CD14-positive monocyte (primary cell): ENCODE measurements around the gene PIAS4. TPM values are rescaled to one million over a fixed set of nuclear protein-coding genes. Genes with fewer than 3 reads are reported as not detected.
A peak's percentile ranks its signal among the peaks of the same experiment; 100 is the strongest.

ENCODE experiments used
- DNase-seq, 3 donors: peaks; one replicate each; pipeline ENCODE4 v3.0.0-alpha.2; 2011 to 2022
- H2AFZ ChIP-seq: 2 replicates; pipeline ENCODE4 v1.6.0; 2012; ENCODE audit warnings: mild to moderate bottlenecking, low read depth, low read length, inconsistent platforms; ENCODE audit not compliant: insufficient read depth, poor library complexity, severe bottlenecking
- H3K27ac ChIP-seq, 2 donors: 1 replicate in 1 of 2; 2 replicates in 1 of 2; pipeline ENCODE4 v1.5.1; 2012 to 2013; ENCODE audit warnings: low read length in 2 of 2, control low read depth in 1 of 2, inconsistent platforms in 1 of 2, low read depth in 1 of 2, mild to moderate bottlenecking in 1 of 2
- H3K27me3 ChIP-seq, 2 donors: one replicate each; pipeline versions ENCODE4 v1.6.0 to v1.6.1; 2011 to 2013; ENCODE audit warnings: low read length in 2 of 2; ENCODE audit not compliant: control insufficient read depth in 2 of 2, insufficient read depth in 2 of 2
- H3K36me3 ChIP-seq, 2 donors: replicated peaks in 1 of 2; 1 replicate in 1 of 2; 2 replicates in 1 of 2; pipeline versions ENCODE4 v1.5.1 to v1.6.1; 2012 to 2013; ENCODE audit warnings: low read length in 2 of 2, control low read depth in 1 of 2, inconsistent platforms in 1 of 2, mild to moderate bottlenecking in 1 of 2; ENCODE audit not compliant: insufficient read depth in 2 of 2, control insufficient read depth in 1 of 2
- H3K4me1 ChIP-seq, 2 donors: 1 replicate in 1 of 2; 2 replicates in 1 of 2; pipeline versions ENCODE4 v1.5.1 to v1.6.1; 2012 to 2013; ENCODE audit warnings: low read length in 2 of 2, control low read depth in 1 of 2, inconsistent platforms in 1 of 2, mild to moderate bottlenecking in 1 of 2, moderate library complexity in 1 of 2; ENCODE audit not compliant: insufficient read depth in 2 of 2, control insufficient read depth in 1 of 2
- H3K4me2 ChIP-seq: replicated peaks from 2 replicates; pipeline ENCODE3; 2012; ENCODE audit warnings: low read length, moderate library complexity, mild to moderate bottlenecking; ENCODE audit not compliant: poor library complexity, severe bottlenecking; ENCODE audit errors: extremely low read depth
- H3K4me3 ChIP-seq, 3 experiments: fragments of 200-600 bp in 1 of 3; sonication (generic) in 1 of 3; replicated peaks in 1 of 3; 1 replicate in 2 of 3; 2 replicates in 1 of 3; pipeline ENCODE4 v1.5.1; 2011 to 2013; ENCODE audit warnings: low read length in 3 of 3, mild to moderate bottlenecking in 3 of 3, control low read depth in 2 of 3, low read depth in 2 of 3, inconsistent platforms in 1 of 3, moderate library complexity in 1 of 3
- H3K79me2 ChIP-seq: 2 replicates; pipeline ENCODE4 v1.6.0; 2012; ENCODE audit warnings: mild to moderate bottlenecking, control low read depth, inconsistent platforms, low read length, moderate library complexity; ENCODE audit not compliant: insufficient read depth
- H3K9ac ChIP-seq: 2 replicates; pipeline ENCODE4 v1.6.0; 2017; ENCODE audit warnings: low read length, mild to moderate bottlenecking; ENCODE audit not compliant: insufficient read depth, poor library complexity, severe bottlenecking
- H3K9me3 ChIP-seq, 2 donors: replicated peaks in 1 of 2; 1 replicate in 1 of 2; 2 replicates in 1 of 2; pipeline versions ENCODE4 v1.5.1 to v1.6.1; 2012 to 2013; ENCODE audit warnings: low read length in 2 of 2, control low read depth in 1 of 2; ENCODE audit not compliant: control insufficient read depth in 1 of 2, insufficient read depth in 1 of 2
- H4K20me1 ChIP-seq: 2 replicates; pipeline ENCODE4 v1.6.0; 2012; ENCODE audit warnings: mild to moderate bottlenecking, low read length, control low read depth, moderate library complexity; ENCODE audit not compliant: insufficient read depth
- H3K27ac Mint-ChIP-seq, 7 donors: one replicate each; pipeline ENCODE4 v1.8.0; 2020; ENCODE audit warnings: mild to moderate bottlenecking in 7 of 7, mixed read lengths in 7 of 7, moderate library complexity in 6 of 7, inconsistent platforms in 2 of 7
- H3K27me3 Mint-ChIP-seq, 3 donors: one replicate each; pipeline ENCODE4 v1.8.0; 2021 to 2022; ENCODE audit warnings: low read depth in 3 of 3, mild to moderate bottlenecking in 3 of 3, mixed read lengths in 3 of 3, moderate library complexity in 3 of 3, inconsistent platforms in 1 of 3
- H3K36me3 Mint-ChIP-seq, 2 donors: one replicate each; pipeline ENCODE4 v1.8.0; 2020; ENCODE audit warnings: mixed read lengths in 2 of 2, inconsistent platforms in 1 of 2, mild to moderate bottlenecking in 1 of 2
- H3K4me1 Mint-ChIP-seq: one replicate; pipeline ENCODE4 v1.8.0; 2020; ENCODE audit warnings: mild to moderate bottlenecking, mixed read lengths
- H3K4me3 Mint-ChIP-seq, 2 donors: one replicate each; pipeline ENCODE4 v1.8.0; 2020; ENCODE audit warnings: mild to moderate bottlenecking in 2 of 2, mixed read lengths in 2 of 2, moderate library complexity in 1 of 2
- H3K9me3 Mint-ChIP-seq, 7 donors: one replicate each; pipeline ENCODE4 v1.8.0; 2020 to 2022; ENCODE audit warnings: mixed read lengths in 7 of 7, mild to moderate bottlenecking in 6 of 7, moderate library complexity in 6 of 7, inconsistent platforms in 2 of 7
- WGBS: methylation state at CpG from one replicate; pipeline ENCODE4 v1.1.5; 2013; ENCODE audit warnings: missing lambda C conversion rate; ENCODE audit not compliant: insufficient coverage; 5-methylcytosine and 5-hydroxymethylcytosine counted together
- intact Hi-C, 2 donors: fragments of 100-400 bp; cut with micrococcal nuclease; formaldehyde crosslinking; loops; one replicate each; pipeline versions ENCODE4 v1.15.0 to v1.15.1; 2023
- polyA plus RNA-seq, 3 donors: library from polyadenylated mRNA; depleted of rRNA in 1 of 3; unstranded in 2 of 3; stranded (reverse) in 1 of 3; fragments of 300-500 nt in 2 of 3; fragments of >200 nt in 1 of 3; fragmentation: Illumina TruSeq in 2 of 3; gene quantifications; 1 replicate in 2 of 3; 2 replicates in 1 of 3; pipeline ENCODE4 v1.2.3, GENCODE V29; 2012 to 2021
- TF ChIP-seq, protein P1 (sequence below): fragments of 200-600 bp; IDR thresholded peaks from one replicate; pipeline ENCODE4 v1.8.0; 2022; ENCODE audit warnings: antibody characterized with exemption, mild to moderate bottlenecking

Gene PIAS4
- polyA plus RNA-seq, 3 donors = 2.3 to 8.1 (median 5.9) TPM

DNA sequence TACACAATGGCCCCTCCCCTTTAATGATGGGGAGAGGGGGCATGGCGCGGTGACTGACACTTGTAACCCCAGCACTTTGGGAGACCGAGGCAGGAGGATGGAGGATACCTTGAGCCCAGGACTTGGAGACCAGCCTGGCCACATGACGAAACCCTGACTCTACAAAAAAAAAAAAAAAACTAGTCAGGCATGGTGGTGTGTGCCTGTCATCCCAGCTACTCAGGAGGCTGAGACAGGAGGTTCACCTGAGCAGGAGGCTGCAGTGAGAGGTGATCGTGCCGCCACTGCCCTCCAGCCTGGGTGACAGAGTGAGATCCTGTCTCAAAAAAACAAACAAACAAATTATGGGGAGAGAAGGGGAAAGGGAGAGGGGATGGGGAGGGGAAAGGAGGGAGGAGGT is 72.9 kb downstream of the PIAS4 start:
- peaks cover 48 to 63% of the 10 kb centered on the region in 2 donors for H3K4me1 ChIP-seq
- Mint-ChIP-seq H3K9me3 (peaks cover 0 to 2% (median 0%) of the 10 kb centered on the region in 7 donors), H3K27ac (no peak overlapping the region), H3K4me3 (no peak overlapping the region), H3K36me3 (no peaks in the 10 kb centered on the region), H3K4me1 (peaks cover 45% of the 10 kb centered on the region), H3K27me3 (peaks cover 0 to 5% (median 2%) of the 10 kb centered on the region in 3 donors)
- no peak overlapping the region for H2AFZ ChIP-seq
- no peak overlapping the region for H3K4me3 ChIP-seq
- H3K9me3 ChIP-seq = no peaks in the 10 kb centered on the region
- no peaks in the 10 kb centered on the region for H4K20me1 ChIP-seq
- H3K79me2 ChIP-seq = peaks cover 7% of the 10 kb centered on the region
- TF ChIP-seq, protein P1, sequence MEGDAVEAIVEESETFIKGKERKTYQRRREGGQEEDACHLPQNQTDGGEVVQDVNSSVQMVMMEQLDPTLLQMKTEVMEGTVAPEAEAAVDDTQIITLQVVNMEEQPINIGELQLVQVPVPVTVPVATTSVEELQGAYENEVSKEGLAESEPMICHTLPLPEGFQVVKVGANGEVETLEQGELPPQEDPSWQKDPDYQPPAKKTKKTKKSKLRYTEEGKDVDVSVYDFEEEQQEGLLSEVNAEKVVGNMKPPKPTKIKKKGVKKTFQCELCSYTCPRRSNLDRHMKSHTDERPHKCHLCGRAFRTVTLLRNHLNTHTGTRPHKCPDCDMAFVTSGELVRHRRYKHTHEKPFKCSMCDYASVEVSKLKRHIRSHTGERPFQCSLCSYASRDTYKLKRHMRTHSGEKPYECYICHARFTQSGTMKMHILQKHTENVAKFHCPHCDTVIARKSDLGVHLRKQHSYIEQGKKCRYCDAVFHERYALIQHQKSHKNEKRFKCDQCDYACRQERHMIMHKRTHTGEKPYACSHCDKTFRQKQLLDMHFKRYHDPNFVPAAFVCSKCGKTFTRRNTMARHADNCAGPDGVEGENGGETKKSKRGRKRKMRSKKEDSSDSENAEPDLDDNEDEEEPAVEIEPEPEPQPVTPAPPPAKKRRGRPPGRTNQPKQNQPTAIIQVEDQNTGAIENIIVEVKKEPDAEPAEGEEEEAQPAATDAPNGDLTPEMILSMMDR = no peak
- H3K9ac ChIP-seq = no peak overlapping the region
- no peaks in the 10 kb centered on the region for H3K36me3 ChIP-seq
- H3K27ac ChIP-seq = no peak overlapping the region
- no peak for DNase-seq
- H3K4me2 ChIP-seq = no peak overlapping the region
- no peaks in the 10 kb centered on the region for H3K27me3 ChIP-seq
- intact Hi-C loops = no loop called here
- no CpG with 5 or more reads among the region's 6 CpGs for WGBS

DNA sequence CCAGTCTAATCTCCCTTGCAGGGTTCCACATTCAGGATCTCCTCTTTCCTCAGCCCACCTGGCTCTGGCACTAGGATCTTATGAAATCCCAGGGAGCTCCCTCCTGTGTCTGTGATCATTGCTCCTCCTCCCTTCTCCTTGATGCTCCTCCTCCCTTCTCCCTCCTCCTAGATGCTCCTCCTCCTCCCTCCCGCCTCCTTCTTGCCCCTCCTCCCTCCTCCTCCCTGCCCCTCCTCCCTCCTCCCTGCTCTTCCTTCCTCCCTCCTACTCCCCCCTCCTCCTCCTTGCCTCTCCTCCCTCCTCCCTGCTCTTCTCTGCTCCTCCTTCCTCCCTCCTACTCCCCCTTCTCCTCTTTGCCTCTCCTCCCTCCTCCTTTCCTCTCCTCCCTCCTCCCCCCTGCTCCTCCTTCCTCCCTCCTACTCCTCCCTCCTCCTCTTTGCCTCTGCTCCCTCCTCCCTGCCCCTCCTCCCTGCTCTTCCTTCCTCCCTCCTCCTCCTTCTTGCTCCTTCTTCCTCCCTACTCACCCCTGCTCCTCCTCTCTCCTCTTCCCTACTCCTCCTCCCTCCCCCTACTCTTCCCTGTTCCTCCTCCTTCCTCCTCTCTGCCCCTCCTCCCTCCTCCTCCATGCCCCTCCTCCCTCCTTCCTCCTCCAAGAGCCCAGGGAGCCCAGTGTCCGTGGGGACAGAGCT is 74.0 kb downstream of the PIAS4 start:
- 0% methylated on average over 1 of the region's 2 CpGs for WGBS
- Mint-ChIP-seq H3K4me1 (peaks cover 36% of the 10 kb centered on the region), H3K36me3 (no peaks in the 10 kb centered on the region), H3K27ac (peak overlapping the region in 3 of 7 donors; percentile 46 to 62 (median 53)), H3K27me3 (peaks cover 0 to 5% (median 2%) of the 10 kb centered on the region in 3 donors), H3K9me3 (peaks cover 0 to 2% (median 0%) of the 10 kb centered on the region in 7 donors), H3K4me3 (no peak overlapping the region)
- H3K27me3 ChIP-seq = no peaks in the 10 kb centered on the region
- H2AFZ ChIP-seq = no peak overlapping the region
- no peak overlapping the region for H3K4me3 ChIP-seq
- no peaks in the 10 kb centered on the region for H3K9me3 ChIP-seq
- H3K27ac ChIP-seq = peak overlapping the region; percentile 0 to 51
- no peaks in the 10 kb centered on the region for H3K36me3 ChIP-seq
- peaks cover 7% of the 10 kb centered on the region for H3K79me2 ChIP-seq
- TF ChIP-seq, protein P1 = no peak
- no peak overlapping the region for H3K9ac ChIP-seq
- DNase-seq = no peak
- intact Hi-C loops = no loop called here
- no peak overlapping the region for H3K4me2 ChIP-seq
- no peaks in the 10 kb centered on the region for H4K20me1 ChIP-seq
- peaks cover 39 to 53% of the 10 kb centered on the region in 2 donors for H3K4me1 ChIP-seq
